Caco-2 (cell line): ENCODE data around the gene MYO5B. TPM values are rescaled to one million over a fixed set of nuclear protein-coding genes. Genes with fewer than 3 reads are reported as not detected.

Experiments used
- BruUV-seq: library from RNA; stranded (reverse); fragments of 400-500 nt; replicated peaks from 2 replicates; lab custom pipeline; 2021; lab: Mats Ljungman, UMichigan
- CTCF ChIA-PET: fragments of 300-600 bp; sonication (Branson Sonifier 250); formaldehyde crosslinking; loops from one replicate; lab custom pipeline; 2022; ENCODE audit warnings: antibody characterized with exemption; lab: Charles Lee
- POLR2A ChIA-PET: fragments of 300-600 bp; sonication (Branson Sonifier 250); formaldehyde crosslinking; loops from one replicate; lab custom pipeline; 2022; ENCODE audit warnings: antibody characterized with exemption; lab: Charles Lee
- DNase-seq, 2 experiments: peaks; one replicate each; pipeline versions ENCODE4 v3.0.0 to v3.0.0-alpha.2; 2020 to 2022
- H3K27me3 ChIP-seq: replicated peaks from 2 replicates; pipeline ENCODE4 v1.6.0; 2011; ENCODE audit warnings: low read length; ENCODE audit not compliant: control insufficient read depth, insufficient read depth
- H3K36me3 ChIP-seq: 2 replicates; pipeline ENCODE4 v1.5.1; 2011; ENCODE audit warnings: low read length; ENCODE audit not compliant: control insufficient read depth, insufficient read depth
- H3K4me1 ChIP-seq: fragments of 250-450 bp; sonication (Bioruptor Pico); 2 replicates; pipeline ENCODE4 v1.5.1; 2020; ENCODE audit warnings: mild to moderate bottlenecking
- H3K4me3 ChIP-seq: 2 replicates; pipeline ENCODE4 v1.5.1; 2011; ENCODE audit warnings: low read depth, mild to moderate bottlenecking, control low read depth, low read length
- H3K9me3 ChIP-seq: fragments of 250-450 bp; sonication (Bioruptor Pico); 2 replicates; pipeline ENCODE4 v1.5.1; 2020; ENCODE audit warnings: mild to moderate bottlenecking, moderate library complexity
- H3K27ac Mint-ChIP-seq: one replicate; pipeline ENCODE4 v1.8.0; 2022; ENCODE audit warnings: mixed read lengths; ENCODE audit not compliant: unreplicated experiment
- H3K27me3 Mint-ChIP-seq: one replicate; pipeline ENCODE4 v1.8.0; 2022; ENCODE audit warnings: mixed read lengths; ENCODE audit not compliant: insufficient read depth, unreplicated experiment
- H3K36me3 Mint-ChIP-seq: one replicate; pipeline ENCODE4 v1.8.0; 2022; ENCODE audit warnings: mild to moderate bottlenecking, mixed read lengths; ENCODE audit not compliant: insufficient read depth, unreplicated experiment
- H3K4me1 Mint-ChIP-seq: one replicate; pipeline ENCODE4 v1.8.0; 2022; ENCODE audit warnings: low read depth, mixed read lengths; ENCODE audit not compliant: unreplicated experiment
- H3K4me3 Mint-ChIP-seq: one replicate; pipeline ENCODE4 v1.8.0; 2022; ENCODE audit warnings: mild to moderate bottlenecking, moderate library complexity, mixed read lengths; ENCODE audit not compliant: unreplicated experiment
- H3K9me3 Mint-ChIP-seq: one replicate; pipeline ENCODE4 v1.8.0; 2022; ENCODE audit warnings: mixed read lengths; ENCODE audit not compliant: unreplicated experiment
- intact Hi-C: fragments of 100-400 bp; cut with micrococcal nuclease; formaldehyde crosslinking; loops from one replicate; pipeline ENCODE4 v1.10.0; 2022; ENCODE audit not compliant: unreplicated experiment
- total RNA-seq: library from RNA; stranded (reverse); gene quantifications from 2 replicates; pipeline ENCODE4 v1.2.3, GENCODE V29; 2022
- TF ChIP-seq, protein P1 (sequence below), 2 experiments: fragments of 200-600 bp in 1 of 2; IDR thresholded peaks; 1 replicate in 1 of 2; 2 replicates in 1 of 2; pipeline versions ENCODE4 v1.5.1 to v1.8.0; 2011 to 2022; ENCODE audit warnings: antibody characterized with exemption in 1 of 2, control low read depth in 1 of 2, inconsistent platforms in 1 of 2, low read depth in 1 of 2, low read length in 1 of 2, mild to moderate bottlenecking in 1 of 2, moderate library complexity in 1 of 2; ENCODE audit not compliant: insufficient read depth in 1 of 2, severe bottlenecking in 1 of 2, unreplicated experiment in 1 of 2

MYO5B gene
- total RNA-seq, 1 experiment from 2014 or later: 28.3 TPM

DNA sequence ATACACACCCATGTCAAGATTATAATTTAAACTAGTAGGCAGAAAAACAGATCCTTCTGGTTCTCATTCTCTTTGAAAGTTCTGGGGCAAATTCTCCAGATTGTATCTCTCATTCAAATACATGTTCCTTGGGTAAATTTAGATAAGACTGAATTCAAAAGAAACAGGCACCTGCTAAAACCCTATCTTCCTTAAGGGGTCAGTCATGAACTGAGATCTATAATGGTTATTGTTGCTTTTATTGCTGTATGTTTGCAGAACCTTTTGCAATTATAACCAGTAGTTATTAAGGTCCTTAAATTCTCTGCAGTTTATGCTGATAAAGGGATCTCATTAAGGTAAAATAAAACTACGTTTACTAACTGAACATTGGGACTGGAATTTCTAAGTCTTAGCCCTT is 83.5 kb downstream of the MYO5B start:
- DNase-seq: peak in 1 of 2 experiments; percentile 25
- ChIA-PET CTCF (interaction anchor here (0.8 kb wide), 1 partner anchor 83 kb away, joined by 3 read pairs; the partner anchor contains the start of gene MYO5B), POLR2A (no interaction called here)
- H3K9me3 Mint-ChIP-seq: no peaks in the 10 kb centered on the region
- Histone ChIP-seq H3K27me3 (no peaks in the 10 kb centered on the region), H3K4me1 (peaks cover 44% of the 10 kb centered on the region), H3K9me3 (no peaks in the 10 kb centered on the region), H3K36me3 (no peaks in the 10 kb centered on the region), H3K4me3 (no peak overlapping the region)
- H3K4me1 Mint-ChIP-seq: peaks cover 33% of the 10 kb centered on the region
- H3K36me3 Mint-ChIP-seq: no peaks in the 10 kb centered on the region
- no TSS peak for BruUV-seq
- peak overlapping the region; percentile 39 for H3K27ac Mint-ChIP-seq
- H3K27me3 Mint-ChIP-seq: no peaks in the 10 kb centered on the region
- TF ChIP-seq, protein P1, sequence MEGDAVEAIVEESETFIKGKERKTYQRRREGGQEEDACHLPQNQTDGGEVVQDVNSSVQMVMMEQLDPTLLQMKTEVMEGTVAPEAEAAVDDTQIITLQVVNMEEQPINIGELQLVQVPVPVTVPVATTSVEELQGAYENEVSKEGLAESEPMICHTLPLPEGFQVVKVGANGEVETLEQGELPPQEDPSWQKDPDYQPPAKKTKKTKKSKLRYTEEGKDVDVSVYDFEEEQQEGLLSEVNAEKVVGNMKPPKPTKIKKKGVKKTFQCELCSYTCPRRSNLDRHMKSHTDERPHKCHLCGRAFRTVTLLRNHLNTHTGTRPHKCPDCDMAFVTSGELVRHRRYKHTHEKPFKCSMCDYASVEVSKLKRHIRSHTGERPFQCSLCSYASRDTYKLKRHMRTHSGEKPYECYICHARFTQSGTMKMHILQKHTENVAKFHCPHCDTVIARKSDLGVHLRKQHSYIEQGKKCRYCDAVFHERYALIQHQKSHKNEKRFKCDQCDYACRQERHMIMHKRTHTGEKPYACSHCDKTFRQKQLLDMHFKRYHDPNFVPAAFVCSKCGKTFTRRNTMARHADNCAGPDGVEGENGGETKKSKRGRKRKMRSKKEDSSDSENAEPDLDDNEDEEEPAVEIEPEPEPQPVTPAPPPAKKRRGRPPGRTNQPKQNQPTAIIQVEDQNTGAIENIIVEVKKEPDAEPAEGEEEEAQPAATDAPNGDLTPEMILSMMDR (IDR thresholded peaks at IDR 0.05; ENCODE audit: insufficient read depth in 1 of 2, low read depth in 1 of 2, low read length in 1 of 2, severe bottlenecking in 1 of 2, unreplicated experiment in 1 of 2): peak; percentile 26 to 30
- intact Hi-C loops: loop anchor here (1.0 to 5.0 kb wide), 2 partner anchors 49 to 84 kb away; partner anchors contain the start of gene MYO5B
- no peak overlapping the region for H3K4me3 Mint-ChIP-seq

DNA sequence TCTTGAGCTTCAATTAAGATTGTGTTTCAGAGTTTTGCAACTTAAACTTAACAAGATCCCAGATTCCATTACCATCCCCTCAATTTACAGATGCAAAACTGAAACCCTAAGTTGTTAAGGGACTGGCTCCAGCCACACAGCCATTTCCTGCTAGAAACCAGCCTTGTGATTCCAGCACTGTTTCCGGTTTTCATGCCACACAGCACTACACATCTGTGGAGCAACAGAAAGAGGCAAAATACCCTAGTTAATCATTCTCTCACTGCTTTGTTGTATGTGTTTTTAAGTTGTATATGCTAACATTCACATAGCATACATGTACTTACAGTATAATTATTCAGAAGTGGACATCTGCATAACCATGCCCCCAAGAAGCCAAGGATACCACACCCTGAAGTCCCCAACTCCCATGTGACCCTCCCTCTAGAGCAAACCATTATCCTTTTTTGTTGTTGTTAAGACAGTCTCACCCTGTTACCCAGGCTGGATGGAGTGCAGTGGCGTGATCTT is 87.4 kb downstream of the MYO5B start:
- CTCF ChIA-PET: no interaction called here
- intact Hi-C loops: no loop called here
- Mint-ChIP-seq H3K9me3 (no peaks in the 10 kb centered on the region), H3K36me3 (no peaks in the 10 kb centered on the region), H3K4me3 (no peak overlapping the region), H3K4me1 (peaks cover 21% of the 10 kb centered on the region), H3K27ac (no peak overlapping the region), H3K27me3 (no peaks in the 10 kb centered on the region)
- Histone ChIP-seq H3K36me3 (no peaks in the 10 kb centered on the region), H3K9me3 (no peaks in the 10 kb centered on the region), H3K4me3 (no peak overlapping the region), H3K4me1 (peaks cover 25% of the 10 kb centered on the region), H3K27me3 (no peaks in the 10 kb centered on the region)
- POLR2A ChIA-PET: no interaction called here
- TF ChIP-seq, protein P1 (IDR thresholded peaks at IDR 0.05; ENCODE audit: insufficient read depth in 1 of 2, low read depth in 1 of 2, low read length in 1 of 2, severe bottlenecking in 1 of 2, unreplicated experiment in 1 of 2): no peak
- no peak for DNase-seq
- no TSS peak for BruUV-seq

DNA sequence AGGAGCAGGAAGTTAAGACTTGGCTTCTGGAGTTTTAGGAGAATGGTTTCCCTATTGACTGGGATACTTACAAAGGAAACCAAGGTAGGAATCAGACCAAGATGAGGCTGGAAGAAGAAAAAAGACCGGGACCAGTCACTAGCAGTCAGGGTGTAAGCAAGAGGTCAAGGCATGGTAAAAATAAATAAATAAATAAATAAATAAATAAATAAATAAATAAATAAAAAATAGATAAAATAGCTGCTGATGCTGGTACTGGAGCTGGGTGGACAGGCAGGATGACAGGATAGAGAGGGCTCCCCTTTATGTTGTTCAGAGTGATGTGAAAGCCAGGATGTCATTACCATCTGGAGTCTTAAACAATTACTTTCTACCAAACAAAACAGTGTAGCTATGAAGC is 89.9 kb downstream of the MYO5B start:
- TF ChIP-seq, protein P1 (IDR thresholded peaks at IDR 0.05; ENCODE audit: insufficient read depth in 1 of 2, low read depth in 1 of 2, low read length in 1 of 2, severe bottlenecking in 1 of 2, unreplicated experiment in 1 of 2): no peak
- no peak overlapping the region for H3K4me3 ChIP-seq
- peaks cover 5% of the 10 kb centered on the region for H3K4me1 Mint-ChIP-seq
- H3K4me1 ChIP-seq: peaks cover 5% of the 10 kb centered on the region; the same call in 1 of the 2 replicates
- H3K27me3 ChIP-seq: no peaks in the 10 kb centered on the region
- POLR2A ChIA-PET: no interaction called here
- DNase-seq: no peak
- no peaks in the 10 kb centered on the region for H3K27me3 Mint-ChIP-seq
- CTCF ChIA-PET: no interaction called here
- intact Hi-C loops: no loop called here
- H3K4me3 Mint-ChIP-seq: no peak overlapping the region
- no peaks in the 10 kb centered on the region for H3K9me3 ChIP-seq
- no peaks in the 10 kb centered on the region for H3K9me3 Mint-ChIP-seq
- no peaks in the 10 kb centered on the region for H3K36me3 ChIP-seq
- H3K27ac Mint-ChIP-seq: no peak overlapping the region
- H3K36me3 Mint-ChIP-seq: no peaks in the 10 kb centered on the region
- BruUV-seq: no TSS peak
